Measurements from ENCODE around the gene LDHA. TPM values are rescaled to one million over a fixed set of nuclear protein-coding genes. Genes with fewer than 3 reads are reported as not detected.

LDHA gene
- total and polyA plus RNA-seq, 3 donors from 2014 or later = 155 to 353 (median 174) TPM

DNA sequence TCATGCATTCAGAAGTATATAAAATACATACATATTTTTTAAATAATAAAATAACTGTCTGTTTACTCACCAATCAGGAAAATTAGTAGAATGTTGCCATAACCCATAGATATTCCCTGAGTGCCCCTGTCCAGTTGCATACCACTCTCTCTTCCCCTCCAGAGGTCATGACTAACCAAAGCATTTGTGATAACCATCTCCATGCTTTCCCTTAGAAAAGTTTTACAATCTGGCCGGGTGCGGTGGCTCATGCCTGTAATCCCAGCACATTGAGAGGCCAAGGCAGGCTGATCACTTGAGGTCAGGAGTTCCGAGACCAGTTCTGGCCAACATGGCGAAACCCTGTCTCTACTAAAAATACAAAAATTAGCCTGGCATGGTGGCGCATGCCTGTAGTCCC lies 33.2 kb upstream of the LDHA start:
- H3K4me1 ChIP-seq = no peaks in the 10 kb centered on the region
- 92 to 96% methylated on average over 5 of the region's 5 CpGs for WGBS, 2 donors
- H3K27ac ChIP-seq = no peak overlapping the region
- no peaks in the 10 kb centered on the region for H3K9me3 ChIP-seq
- H3K36me3 ChIP-seq (ENCODE audit: low read depth, missing control alignments) = no peaks in the 10 kb centered on the region
- no peaks in the 10 kb centered on the region for H3K27me3 ChIP-seq
- no peak for TF ChIP-seq POLR2A (IDR thresholded peaks at IDR 0.05)
- TF ChIP-seq, protein P1, sequence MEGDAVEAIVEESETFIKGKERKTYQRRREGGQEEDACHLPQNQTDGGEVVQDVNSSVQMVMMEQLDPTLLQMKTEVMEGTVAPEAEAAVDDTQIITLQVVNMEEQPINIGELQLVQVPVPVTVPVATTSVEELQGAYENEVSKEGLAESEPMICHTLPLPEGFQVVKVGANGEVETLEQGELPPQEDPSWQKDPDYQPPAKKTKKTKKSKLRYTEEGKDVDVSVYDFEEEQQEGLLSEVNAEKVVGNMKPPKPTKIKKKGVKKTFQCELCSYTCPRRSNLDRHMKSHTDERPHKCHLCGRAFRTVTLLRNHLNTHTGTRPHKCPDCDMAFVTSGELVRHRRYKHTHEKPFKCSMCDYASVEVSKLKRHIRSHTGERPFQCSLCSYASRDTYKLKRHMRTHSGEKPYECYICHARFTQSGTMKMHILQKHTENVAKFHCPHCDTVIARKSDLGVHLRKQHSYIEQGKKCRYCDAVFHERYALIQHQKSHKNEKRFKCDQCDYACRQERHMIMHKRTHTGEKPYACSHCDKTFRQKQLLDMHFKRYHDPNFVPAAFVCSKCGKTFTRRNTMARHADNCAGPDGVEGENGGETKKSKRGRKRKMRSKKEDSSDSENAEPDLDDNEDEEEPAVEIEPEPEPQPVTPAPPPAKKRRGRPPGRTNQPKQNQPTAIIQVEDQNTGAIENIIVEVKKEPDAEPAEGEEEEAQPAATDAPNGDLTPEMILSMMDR (IDR thresholded peaks at IDR 0.05) = no peak
- DNase-seq = no peak
- H3K4me3 ChIP-seq = no peak overlapping the region
- intact Hi-C loops (cut with DNase I; ENCODE audit: low total_unique reads) = no loop called here

DNA sequence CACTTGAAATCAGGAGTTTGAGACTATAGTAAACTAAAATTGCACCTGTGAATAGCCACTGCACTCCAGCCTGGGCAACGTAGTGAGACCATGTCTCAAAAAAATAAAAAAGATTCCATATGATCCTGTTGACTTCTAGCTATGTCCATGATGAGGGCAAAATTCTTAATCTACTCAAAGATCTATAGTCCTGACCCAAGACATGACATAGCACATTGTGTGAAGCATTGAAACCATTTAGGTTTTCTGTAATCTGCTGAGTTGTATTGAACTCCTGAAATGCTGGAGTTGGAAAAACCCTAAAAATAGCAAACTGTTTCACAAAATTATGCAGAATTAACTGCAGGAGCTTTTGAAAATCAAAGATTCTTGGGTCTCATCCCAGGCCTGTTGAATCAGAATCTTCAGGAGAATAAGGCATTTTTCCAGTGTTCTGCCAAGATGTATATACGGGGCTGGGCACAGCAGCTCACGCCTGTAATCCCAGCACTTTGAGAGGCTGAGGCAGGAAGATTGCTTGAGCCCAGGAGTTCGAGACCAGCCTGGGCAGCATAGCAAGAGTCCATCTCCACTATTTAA lies 29.8 kb upstream of the LDHA start:
- WGBS, 2 donors = 80 to 93% methylated on average over 4 of the region's 4 CpGs
- intact Hi-C loops (cut with DNase I; ENCODE audit: low total_unique reads) = no loop called here
- Histone ChIP-seq H3K9me3 (no peaks in the 10 kb centered on the region), H3K4me1 (no peaks in the 10 kb centered on the region), H3K4me3 (no peak overlapping the region), H3K27me3 (no peaks in the 10 kb centered on the region), H3K27ac (no peak overlapping the region), H3K36me3 (ENCODE audit: low read depth, missing control alignments) (no peaks in the 10 kb centered on the region)
- no peak for TF ChIP-seq POLR2A (IDR thresholded peaks at IDR 0.05)
- TF ChIP-seq, protein P1 (IDR thresholded peaks at IDR 0.05) = no peak
- DNase-seq = no peak

DNA sequence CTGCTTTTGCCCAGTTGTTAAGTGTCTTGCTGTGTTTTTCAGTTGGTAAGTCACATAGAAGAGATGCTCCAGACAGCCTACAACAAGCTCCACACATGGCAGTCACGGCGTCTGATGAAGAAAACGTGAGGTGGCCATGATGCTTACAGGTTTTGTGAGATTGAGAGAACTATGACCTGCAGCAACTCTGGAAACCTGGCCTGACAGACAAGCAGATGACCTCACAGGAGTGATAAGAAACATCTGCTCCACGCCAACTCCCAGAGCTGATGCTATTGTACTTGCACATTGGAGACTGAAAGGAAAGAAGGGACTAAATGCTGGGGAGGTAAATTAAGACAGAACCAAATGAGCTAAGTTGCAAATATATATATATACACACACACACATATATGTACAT lies 28.6 kb upstream of the LDHA start:
- Histone ChIP-seq H3K27me3 (no peaks in the 10 kb centered on the region), H3K9me3 (no peaks in the 10 kb centered on the region), H3K36me3 (ENCODE audit: low read depth, missing control alignments) (no peaks in the 10 kb centered on the region), H3K27ac (no peak overlapping the region), H3K4me3 (no peak overlapping the region), H3K4me1 (no peaks in the 10 kb centered on the region)
- DNase-seq = no peak
- intact Hi-C loops (cut with DNase I; ENCODE audit: low total_unique reads) = no loop called here
- TF ChIP-seq, protein P1 (IDR thresholded peaks at IDR 0.05) = no peak
- TF ChIP-seq POLR2A (IDR thresholded peaks at IDR 0.05) = no peak
- WGBS, 2 donors = 89 to 96% methylated on average over 4 of the region's 4 CpGs

DNA sequence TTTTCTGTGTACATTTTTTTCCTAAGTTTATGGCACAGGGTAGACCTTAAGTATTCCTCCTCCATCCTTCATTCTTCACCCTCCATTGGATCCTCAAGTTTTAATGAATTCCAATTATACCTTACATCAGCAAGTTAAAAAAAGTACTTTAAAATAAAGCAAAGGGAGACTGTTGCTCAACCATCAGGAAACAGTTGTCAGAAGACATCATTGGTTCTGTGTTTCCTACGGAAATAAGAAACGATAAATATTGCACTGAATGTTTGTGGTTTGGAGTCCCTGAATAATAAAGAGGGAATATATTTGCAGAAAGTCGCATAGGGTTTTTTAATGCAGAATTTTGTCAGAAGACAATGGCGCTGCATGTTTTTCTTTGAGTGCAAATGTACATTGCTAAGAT lies 28.1 kb upstream of the LDHA start:
- intact Hi-C loops (cut with DNase I; ENCODE audit: low total_unique reads) = no loop called here
- Histone ChIP-seq H3K27me3 (no peaks in the 10 kb centered on the region), H3K4me3 (no peak overlapping the region), H3K36me3 (ENCODE audit: low read depth, missing control alignments) (no peaks in the 10 kb centered on the region), H3K27ac (no peak overlapping the region), H3K9me3 (no peaks in the 10 kb centered on the region), H3K4me1 (no peaks in the 10 kb centered on the region)
- WGBS, 2 donors = 92 to 94% methylated on average over 4 of the region's 4 CpGs
- no peak for DNase-seq
- TF ChIP-seq, protein P1 (IDR thresholded peaks at IDR 0.05) = no peak
- TF ChIP-seq POLR2A (IDR thresholded peaks at IDR 0.05) = no peak

DNA sequence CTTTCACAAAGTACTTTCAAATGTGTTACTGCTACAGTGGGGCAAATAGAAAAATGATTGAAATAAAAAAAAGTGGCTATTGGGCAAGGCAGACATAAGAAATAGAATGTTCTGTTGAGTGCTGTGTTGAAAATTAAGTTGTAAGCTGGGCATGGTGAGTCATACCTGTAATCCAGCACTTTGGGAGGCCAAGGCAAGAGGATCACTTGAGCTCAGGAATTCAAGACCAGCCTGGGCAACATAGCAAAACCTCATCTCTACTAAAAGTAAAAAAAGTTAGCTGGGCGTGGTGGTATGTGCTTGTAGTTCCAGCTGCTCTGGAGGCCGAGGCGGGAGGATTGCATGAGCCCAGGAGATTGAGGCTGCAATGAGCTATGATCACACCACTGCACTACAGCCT lies 26.9 kb upstream of the LDHA start:
- no peaks in the 10 kb centered on the region for H3K36me3 ChIP-seq (ENCODE audit: low read depth, missing control alignments)
- no peaks in the 10 kb centered on the region for H3K4me1 ChIP-seq

More for the DNA sequence above, 26.9 kb upstream of the LDHA start:
- no peak for DNase-seq
- Histone ChIP-seq H3K27me3 (no peaks in the 10 kb centered on the region), H3K9me3 (no peaks in the 10 kb centered on the region), H3K27ac (no peak overlapping the region), H3K4me3 (no peak overlapping the region)
- intact Hi-C loops (cut with DNase I; ENCODE audit: low total_unique reads) = no loop called here
- TF ChIP-seq POLR2A (IDR thresholded peaks at IDR 0.05) = no peak
- TF ChIP-seq, protein P1 (IDR thresholded peaks at IDR 0.05) = no peak
- 96 to 97% methylated on average over 3 of the region's 3 CpGs for WGBS, 2 donors
